NB4 (cell line): ENCODE results near the gene KIAA1143.

Source experiments
- POLR2A ChIP-seq: IDR thresholded peaks from 2 replicates; pipeline ENCODE4 v1.6.1; 2011; ENCODE audit warnings: mild to moderate bottlenecking; ENCODE audit not compliant: insufficient read length; ENCODE audit errors: extremely low read depth
- TF ChIP-seq, protein P1 (sequence below): IDR thresholded peaks from one replicate; pipeline ENCODE4 v1.5.1; 2012; ENCODE audit warnings: low read depth, low read length

GRCh38 chr3:44803298-44803697 is 41.9 kb upstream of the KIAA1143 start:
- TF ChIP-seq, protein P1, sequence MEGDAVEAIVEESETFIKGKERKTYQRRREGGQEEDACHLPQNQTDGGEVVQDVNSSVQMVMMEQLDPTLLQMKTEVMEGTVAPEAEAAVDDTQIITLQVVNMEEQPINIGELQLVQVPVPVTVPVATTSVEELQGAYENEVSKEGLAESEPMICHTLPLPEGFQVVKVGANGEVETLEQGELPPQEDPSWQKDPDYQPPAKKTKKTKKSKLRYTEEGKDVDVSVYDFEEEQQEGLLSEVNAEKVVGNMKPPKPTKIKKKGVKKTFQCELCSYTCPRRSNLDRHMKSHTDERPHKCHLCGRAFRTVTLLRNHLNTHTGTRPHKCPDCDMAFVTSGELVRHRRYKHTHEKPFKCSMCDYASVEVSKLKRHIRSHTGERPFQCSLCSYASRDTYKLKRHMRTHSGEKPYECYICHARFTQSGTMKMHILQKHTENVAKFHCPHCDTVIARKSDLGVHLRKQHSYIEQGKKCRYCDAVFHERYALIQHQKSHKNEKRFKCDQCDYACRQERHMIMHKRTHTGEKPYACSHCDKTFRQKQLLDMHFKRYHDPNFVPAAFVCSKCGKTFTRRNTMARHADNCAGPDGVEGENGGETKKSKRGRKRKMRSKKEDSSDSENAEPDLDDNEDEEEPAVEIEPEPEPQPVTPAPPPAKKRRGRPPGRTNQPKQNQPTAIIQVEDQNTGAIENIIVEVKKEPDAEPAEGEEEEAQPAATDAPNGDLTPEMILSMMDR: no peak
- TF ChIP-seq POLR2A: no peak
